ENCODE measurements around the gene ARL14EP.

The ARL14EP gene

GRCh38 chr11:30364837-30365482 is 42.1 kb downstream of the ARL14EP start:
- Histone ChIP-seq H3K27me3 (ENCODE audit: control insufficient read depth, insufficient read depth, low read length) (no peaks in the 10 kb centered on the region), H3K4me1 (ENCODE audit: control insufficient read depth, insufficient read depth, low read length) (no peaks in the 10 kb centered on the region), H3K36me3 (ENCODE audit: control insufficient read depth, insufficient read depth, low read length) (no peaks in the 10 kb centered on the region)

GRCh38 chr11:30365793-30366517 is 43.1 kb downstream of the ARL14EP start:
- H3K9ac ChIP-seq (ENCODE audit: low read length): no peak overlapping the region
- H3K27ac ChIP-seq (ENCODE audit: low read depth, low read length): no peak overlapping the region
- H3K27me3 ChIP-seq (ENCODE audit: control insufficient read depth, insufficient read depth, low read length): no peaks in the 10 kb centered on the region
- no peaks in the 10 kb centered on the region for H3K4me1 ChIP-seq (ENCODE audit: control insufficient read depth, insufficient read depth, low read length)
- no peak overlapping the region for H3K4me3 ChIP-seq (ENCODE audit: low read length)
- H3K36me3 ChIP-seq (ENCODE audit: control insufficient read depth, insufficient read depth, low read length): no peaks in the 10 kb centered on the region

More at GRCh38 chr11:30364837-30365482, 42.1 kb downstream of the ARL14EP start:
- Histone ChIP-seq H3K9ac (ENCODE audit: low read length) (no peak overlapping the region), H3K4me3 (ENCODE audit: low read length) (no peak overlapping the region), H3K27ac (ENCODE audit: low read depth, low read length) (no peak overlapping the region)

DNA sequence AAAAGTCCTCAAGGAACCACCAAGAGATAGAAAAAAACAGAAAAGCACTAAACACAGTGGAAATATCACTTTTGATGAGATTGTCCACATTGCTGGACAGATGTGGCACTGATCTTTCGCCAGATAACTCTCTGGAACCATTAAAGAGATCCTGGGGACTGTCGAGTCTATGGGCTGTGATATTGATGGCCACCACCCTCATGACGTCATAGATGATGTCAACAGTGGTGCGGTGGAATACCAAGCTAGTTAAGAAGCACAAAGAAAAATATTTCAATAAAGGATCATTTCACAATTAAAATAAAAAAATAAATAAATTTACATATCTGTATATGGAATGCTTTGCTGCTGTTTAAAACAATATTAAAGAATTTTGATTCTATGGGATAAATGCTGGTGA is 45.5 kb downstream of the ARL14EP start:
- no peak overlapping the region for H3K9ac ChIP-seq (ENCODE audit: low read length)
- no peaks in the 10 kb centered on the region for H3K36me3 ChIP-seq (ENCODE audit: control insufficient read depth, insufficient read depth, low read length)
- no peak overlapping the region for H3K27ac ChIP-seq (ENCODE audit: low read depth, low read length)
- no peak overlapping the region for H3K4me3 ChIP-seq (ENCODE audit: low read length)
- no peaks in the 10 kb centered on the region for H3K27me3 ChIP-seq (ENCODE audit: control insufficient read depth, insufficient read depth, low read length)
- H3K4me1 ChIP-seq (ENCODE audit: control insufficient read depth, insufficient read depth, low read length): no peaks in the 10 kb centered on the region

GRCh38 chr11:30370164-30370563 is 47.3 kb downstream of the ARL14EP start:
- no peaks in the 10 kb centered on the region for H3K36me3 ChIP-seq (ENCODE audit: control insufficient read depth, insufficient read depth, low read length)
- no peaks in the 10 kb centered on the region for H3K27me3 ChIP-seq (ENCODE audit: control insufficient read depth, insufficient read depth, low read length)
- H3K4me3 ChIP-seq (ENCODE audit: low read length): no peak overlapping the region
- H3K9ac ChIP-seq (ENCODE audit: low read length): no peak overlapping the region
- H3K27ac ChIP-seq (ENCODE audit: low read depth, low read length): no peak overlapping the region
- no peaks in the 10 kb centered on the region for H3K4me1 ChIP-seq (ENCODE audit: control insufficient read depth, insufficient read depth, low read length)

DNA sequence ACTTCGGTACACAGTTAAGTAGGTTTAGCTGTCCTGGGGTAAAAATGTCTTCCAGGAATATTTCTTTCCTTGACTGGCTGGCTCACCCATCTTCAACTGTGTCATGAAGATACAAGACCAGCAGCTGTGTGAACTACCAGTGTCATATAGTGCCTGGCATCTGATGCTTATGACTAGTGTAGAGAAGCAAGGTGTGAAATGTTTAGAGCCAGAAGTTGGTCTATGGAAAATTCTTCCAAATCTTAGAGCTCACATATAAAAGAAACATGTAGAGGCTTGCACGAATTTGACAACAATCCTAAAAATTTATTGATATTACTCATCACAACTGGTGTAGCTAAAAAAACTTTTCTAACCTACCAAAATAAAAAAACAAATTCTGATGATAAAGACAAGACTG is 54.4 kb downstream of the ARL14EP start:
- Histone ChIP-seq H3K4me3 (ENCODE audit: low read length) (no peak overlapping the region), H3K27me3 (ENCODE audit: control insufficient read depth, insufficient read depth, low read length) (no peaks in the 10 kb centered on the region), H3K4me1 (ENCODE audit: control insufficient read depth, insufficient read depth, low read length) (no peaks in the 10 kb centered on the region), H3K36me3 (ENCODE audit: control insufficient read depth, insufficient read depth, low read length) (no peaks in the 10 kb centered on the region), H3K27ac (ENCODE audit: low read depth, low read length) (no peak overlapping the region), H3K9ac (ENCODE audit: low read length) (no peak overlapping the region)

DNA sequence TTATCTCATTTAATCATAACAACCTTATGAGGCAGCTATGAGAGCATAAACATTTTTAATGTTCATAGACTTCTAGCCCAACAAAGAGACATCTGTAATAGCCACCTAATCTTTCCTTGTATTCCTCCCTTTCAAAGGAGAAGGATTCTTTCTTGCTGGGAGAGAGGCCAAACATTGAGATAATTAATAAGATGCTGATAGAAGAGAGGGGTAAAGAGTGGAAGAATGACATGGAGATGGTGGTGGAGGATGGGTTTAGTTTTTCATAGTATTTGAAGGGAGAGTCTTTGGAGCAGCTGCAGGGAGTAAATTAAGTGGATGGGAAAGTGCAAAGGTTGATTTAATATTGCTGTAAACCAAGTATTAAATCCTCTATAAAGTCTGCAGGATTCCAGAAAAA is 57.9 kb downstream of the ARL14EP start:
- no peaks in the 10 kb centered on the region for H3K27me3 ChIP-seq (ENCODE audit: control insufficient read depth, insufficient read depth, low read length)
- H3K9ac ChIP-seq (ENCODE audit: low read length): no peak overlapping the region
- H3K4me1 ChIP-seq (ENCODE audit: control insufficient read depth, insufficient read depth, low read length): no peaks in the 10 kb centered on the region
- no peaks in the 10 kb centered on the region for H3K36me3 ChIP-seq (ENCODE audit: control insufficient read depth, insufficient read depth, low read length)
- H3K27ac ChIP-seq (ENCODE audit: low read depth, low read length): no peak overlapping the region
- no peak overlapping the region for H3K4me3 ChIP-seq (ENCODE audit: low read length)

GRCh38 chr11:30381879-30382278 is 59.0 kb downstream of the ARL14EP start:
- Histone ChIP-seq H3K4me3 (ENCODE audit: low read length) (no peak overlapping the region), H3K27me3 (ENCODE audit: control insufficient read depth, insufficient read depth, low read length) (no peaks in the 10 kb centered on the region), H3K36me3 (ENCODE audit: control insufficient read depth, insufficient read depth, low read length) (no peaks in the 10 kb centered on the region), H3K9ac (ENCODE audit: low read length) (no peak overlapping the region), H3K27ac (ENCODE audit: low read depth, low read length) (no peak overlapping the region), H3K4me1 (ENCODE audit: control insufficient read depth, insufficient read depth, low read length) (no peaks in the 10 kb centered on the region)
